Muscle of back (tissue), 11 donors: ENCODE data around the gene BABAM2. TPM values are rescaled to one million over a fixed set of nuclear protein-coding genes. Genes with fewer than 3 reads are reported as not detected.
"Not testable (repeated sequence)": the region's sequence is repeated elsewhere in the genome, so short reads cannot be mapped to it uniquely, and the experiment has no call there.

Experiments
- DNase-seq, 3 donors: peaks; one replicate each; pipeline versions ENCODE4 v3.0.0 to v3.0.0-alpha.2; 2013
- polyA plus RNA-seq, 10 donors: library from polyadenylated mRNA; unstranded; fragments of 120-200 nt; gene quantifications; one replicate each; pipeline ENCODE4 v1.2.1, GENCODE V29; 2013; ENCODE audit not compliant: insufficient read length in 10 of 10

Gene BABAM2
- polyA plus RNA-seq, 10 donors: 19.7 to 26.0 (median 23.7) TPM

DNA sequence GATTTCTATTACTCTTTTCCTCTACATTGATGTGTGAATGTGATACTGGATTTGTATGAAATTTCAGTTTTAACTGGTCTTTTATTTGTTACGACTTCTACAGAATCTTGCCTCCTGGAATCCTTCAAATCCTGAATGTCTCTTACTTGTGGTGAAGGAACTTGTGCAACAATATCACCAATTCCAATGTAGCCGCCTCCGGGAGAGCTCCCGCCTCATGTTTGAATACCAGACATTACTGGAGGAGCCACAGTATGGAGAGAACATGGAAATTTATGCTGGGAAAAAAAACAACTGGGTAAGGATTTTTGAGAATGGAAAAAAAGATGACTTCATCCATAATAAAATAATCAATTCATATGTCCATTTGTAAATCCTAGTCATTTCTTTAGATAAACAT lies 134.6 kb downstream of the BABAM2 start:
- DNase-seq: no peak

- DNase-seq: not testable (repeated sequence)
Measured at GRCh38 chr2:28026230-28026629, 135.7 kb downstream of the BABAM2 start.

DNA sequence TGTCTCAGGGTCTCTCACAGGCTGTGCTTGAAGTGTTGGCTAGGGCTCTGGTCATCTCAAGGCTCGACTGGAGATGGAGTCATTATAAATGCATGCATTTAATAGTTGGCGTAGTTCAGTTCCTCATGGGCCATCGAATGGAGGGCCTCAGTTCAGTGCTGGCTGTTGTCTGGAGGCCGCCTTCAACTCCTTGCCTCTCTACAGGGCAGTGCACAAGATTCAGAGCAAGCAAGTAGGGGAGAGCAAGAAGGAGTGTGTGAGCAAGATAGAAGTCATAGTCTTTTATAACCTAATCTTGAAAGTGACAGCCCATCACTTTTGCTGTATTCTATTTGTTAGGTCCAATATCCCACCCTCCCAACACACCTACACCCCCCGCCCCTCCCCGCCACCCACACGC lies 137.5 kb downstream of the BABAM2 start:
- no peak for DNase-seq

DNA sequence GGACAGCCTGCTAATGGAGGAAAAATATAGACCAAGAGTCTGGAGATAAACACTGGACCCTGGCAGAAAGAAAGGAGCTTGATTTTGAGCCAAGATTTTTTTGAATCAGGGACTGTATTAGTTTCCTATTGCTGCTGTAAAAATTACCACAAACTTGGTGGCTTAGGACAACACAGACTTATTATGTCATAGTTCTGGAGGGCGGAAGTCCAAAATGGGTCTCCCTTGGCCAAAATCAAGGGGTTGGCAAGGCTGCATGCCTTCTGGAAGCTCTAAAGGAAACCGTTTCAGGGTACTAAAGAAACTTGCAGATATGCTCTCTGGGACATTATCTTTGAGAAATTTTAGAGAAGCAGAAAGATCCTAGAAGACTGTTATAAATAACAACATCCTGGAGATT lies 140.1 kb downstream of the BABAM2 start:
- peak in 2 of 3 donors; percentile 12 to 27 for DNase-seq

- DNase-seq: no peak
Measured at GRCh38 chr2:28032816-28033215, 142.3 kb downstream of the BABAM2 start.

DNA sequence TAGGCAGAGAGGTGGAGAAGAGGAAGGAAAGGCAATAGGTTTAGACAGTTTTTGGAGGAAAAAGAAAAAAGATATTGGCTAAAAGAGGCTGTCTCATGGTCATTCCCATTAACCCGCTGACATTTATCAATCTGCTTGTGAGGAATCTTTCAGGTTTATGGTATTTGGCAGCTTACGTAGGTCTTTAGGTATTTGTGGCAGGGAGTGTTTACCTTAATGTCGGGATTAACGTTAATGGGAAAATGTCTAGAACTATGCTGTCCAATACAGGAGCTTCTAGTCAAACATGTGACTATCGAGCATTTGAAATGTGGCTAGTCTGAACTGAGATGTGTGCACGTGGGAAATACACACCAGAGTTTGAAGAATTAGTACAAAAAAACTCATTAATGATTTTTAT lies 144.2 kb downstream of the BABAM2 start:
- no peak for DNase-seq

DNA sequence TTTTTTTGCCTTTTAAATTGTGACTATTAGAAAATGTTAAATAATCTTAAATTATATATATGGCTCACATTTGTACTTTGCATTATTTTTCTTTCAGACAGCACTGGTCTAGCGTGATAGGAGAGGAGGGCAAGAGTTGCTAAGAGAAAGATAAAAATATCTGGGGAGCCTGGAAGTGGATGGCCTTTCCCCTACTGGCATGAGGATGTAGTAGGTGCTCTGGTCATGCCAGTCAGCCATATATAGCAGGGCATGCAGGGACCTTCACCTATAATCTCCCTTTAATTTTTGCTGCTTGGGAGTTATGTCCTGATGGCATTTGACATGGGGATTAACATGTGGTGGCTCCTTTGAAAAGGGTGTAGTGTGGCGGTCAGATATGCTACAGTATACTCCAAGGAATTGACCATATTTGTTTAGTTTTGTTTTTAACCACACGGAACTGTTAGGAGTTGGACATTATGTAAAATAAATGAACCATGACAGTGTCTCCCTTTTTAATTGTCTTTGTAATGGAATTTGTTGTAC lies 144.7 kb downstream of the BABAM2 start:
- no peak for DNase-seq

DNA sequence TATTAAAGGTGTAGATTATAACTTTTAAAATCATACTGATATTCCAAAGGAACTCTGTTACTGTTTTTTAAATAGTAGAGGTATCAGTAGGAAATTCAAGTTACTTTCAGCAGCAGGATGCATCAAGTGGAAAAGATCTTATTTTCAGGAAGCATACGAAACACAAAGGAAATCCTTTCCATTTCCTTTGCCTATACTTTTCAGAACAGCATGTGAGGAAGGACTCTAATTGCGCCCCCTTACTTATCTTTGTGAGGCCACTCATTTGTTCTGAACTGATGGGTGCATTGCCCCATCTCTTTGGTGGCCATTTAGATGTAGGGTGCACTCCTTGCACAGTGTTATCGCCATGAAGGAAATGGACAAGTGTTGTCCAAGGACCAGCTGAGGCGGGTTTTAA lies 145.3 kb downstream of the BABAM2 start:
- no peak for DNase-seq

GRCh38 chr2:28036307-28036706 lies 145.8 kb downstream of the BABAM2 start:
- DNase-seq: no peak

DNA sequence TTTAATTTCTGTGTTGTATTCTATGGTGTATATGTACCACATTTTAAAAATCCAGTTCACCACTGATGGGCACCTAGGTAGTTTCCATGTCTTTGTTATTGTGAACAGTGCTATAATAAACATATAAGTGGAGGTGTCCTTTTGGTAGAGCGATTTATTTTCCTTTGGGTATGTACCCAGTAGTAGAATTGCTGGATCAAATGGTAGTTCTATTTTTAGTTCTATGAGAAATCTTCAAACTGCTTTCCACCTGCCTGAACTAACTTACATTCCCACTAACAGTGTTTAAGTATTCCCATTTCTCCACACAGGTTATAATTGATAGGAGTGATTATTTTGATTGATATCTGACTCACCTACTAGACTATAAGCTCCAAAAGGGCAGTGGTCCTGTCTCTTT lies 148.2 kb downstream of the BABAM2 start:
- DNase-seq: no peak

DNA sequence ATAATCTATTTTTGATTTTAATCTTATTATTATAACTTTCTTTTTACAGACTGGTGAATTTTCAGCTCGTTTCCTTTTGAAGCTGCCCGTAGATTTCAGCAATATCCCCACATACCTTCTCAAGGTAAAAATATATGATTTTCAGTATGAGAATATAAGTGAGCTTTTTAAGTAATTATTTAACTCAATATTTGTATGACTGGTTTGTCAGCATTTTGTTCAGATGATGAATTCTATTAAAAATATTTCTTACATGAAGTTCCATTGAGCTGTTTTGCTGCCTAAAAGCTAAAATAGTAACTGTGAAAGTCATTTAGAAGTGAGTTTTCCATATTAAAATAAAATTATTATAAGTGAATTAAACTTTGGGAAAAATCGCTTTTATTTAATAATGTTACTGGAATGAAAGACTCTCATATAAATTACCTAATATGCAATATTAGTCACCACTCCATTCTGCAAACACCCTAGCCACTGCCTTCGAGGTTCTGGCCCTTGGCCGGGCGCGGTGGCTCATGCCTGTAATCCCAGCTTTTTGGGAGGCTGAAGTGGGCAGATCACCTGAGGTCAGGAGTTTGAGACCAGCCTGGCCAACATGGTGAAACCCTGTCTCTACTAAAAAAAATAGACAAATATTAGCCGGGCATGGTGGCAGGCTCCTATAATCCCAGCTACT lies 155.3 kb downstream of the BABAM2 start:
- no peak for DNase-seq

DNA sequence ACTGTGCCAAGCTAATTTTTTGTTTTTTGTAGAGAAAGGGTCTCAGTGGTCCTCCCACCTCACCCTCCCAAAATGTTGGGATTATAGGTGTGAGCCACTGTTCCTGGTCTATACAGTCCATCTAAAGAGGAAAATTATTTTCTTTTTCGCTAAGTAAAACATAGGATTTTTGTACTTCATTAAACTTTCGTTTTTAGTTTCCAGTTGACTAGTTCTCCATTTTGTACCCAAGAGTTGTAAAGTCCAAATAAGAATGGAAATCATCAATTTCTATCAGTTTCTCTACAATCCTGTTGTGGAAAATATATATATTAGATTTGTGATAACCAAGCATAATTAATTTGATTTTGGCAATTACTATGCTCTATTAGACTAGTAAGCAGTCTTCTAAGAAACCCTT lies 156.4 kb downstream of the BABAM2 start:
- DNase-seq: no peak

DNA sequence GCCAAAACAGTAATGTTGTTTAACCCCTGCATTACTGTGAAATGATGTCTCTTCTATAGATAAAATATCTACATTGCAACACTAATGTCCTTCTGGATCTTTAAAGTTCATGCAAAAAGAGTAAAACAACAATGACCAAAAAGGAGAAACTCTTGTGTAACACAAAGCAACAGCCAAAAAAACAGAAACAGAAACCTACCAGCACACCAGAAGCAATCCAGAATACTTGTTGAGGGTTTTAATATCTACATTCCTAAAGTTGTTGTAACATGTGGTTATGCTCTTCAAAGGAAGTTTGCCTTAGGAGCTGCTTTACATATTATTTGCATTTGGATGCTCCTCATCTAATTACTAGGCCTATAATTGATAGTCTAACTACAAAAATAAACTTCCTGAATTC lies 157.2 kb downstream of the BABAM2 start:
- peak in 1 of 3 donors; percentile 38 for DNase-seq

DNA sequence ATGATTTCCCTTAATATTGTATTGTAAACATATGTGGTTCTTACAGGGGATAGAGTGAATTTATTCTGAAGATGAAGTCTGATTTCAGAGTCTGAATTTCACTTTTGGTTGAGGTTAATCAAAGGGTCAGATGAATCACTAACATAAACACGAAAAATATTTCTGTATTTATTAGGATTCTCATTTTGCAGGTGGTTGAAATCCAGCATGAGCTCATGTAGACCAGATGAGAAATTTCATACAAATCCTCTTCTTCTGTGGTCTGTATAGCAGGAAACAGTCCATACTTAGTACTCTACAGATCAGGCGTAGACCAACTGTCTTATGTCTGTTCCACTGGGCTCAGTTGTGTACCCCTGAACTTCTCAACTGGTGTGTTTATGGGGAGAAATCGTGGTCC lies 157.8 kb downstream of the BABAM2 start:
- no peak for DNase-seq

DNA sequence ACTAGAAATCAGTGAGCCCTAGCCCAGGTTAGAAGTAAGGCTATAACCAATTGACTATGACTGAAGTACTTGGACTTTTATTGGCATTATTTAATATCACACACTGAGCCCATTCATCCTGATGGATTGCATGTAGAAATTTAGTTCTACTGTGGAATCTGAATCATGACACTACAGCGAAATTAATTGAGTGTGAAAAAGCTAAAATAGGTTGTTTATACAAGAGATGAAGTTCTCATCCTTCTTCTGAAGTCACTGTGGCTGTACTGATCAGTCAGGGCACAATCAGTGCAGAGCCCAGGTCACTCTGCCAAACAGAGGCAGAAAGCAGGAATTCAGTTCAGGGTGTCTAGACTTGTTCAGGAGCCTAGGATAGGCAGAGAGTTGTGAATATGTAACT lies 158.9 kb downstream of the BABAM2 start:
- no peak for DNase-seq

GRCh38 chr2:28049899-28050298 lies 159.4 kb downstream of the BABAM2 start:
- DNase-seq: peak in 1 of 3 donors; percentile 44

GRCh38 chr2:28052691-28053090 lies 162.2 kb downstream of the BABAM2 start:
- no peak for DNase-seq

- no peak for DNase-seq
Measured at GRCh38 chr2:28053597-28053996, 163.1 kb downstream of the BABAM2 start.

- DNase-seq: no peak
Measured at GRCh38 chr2:28054916-28055315, 164.4 kb downstream of the BABAM2 start.

DNA sequence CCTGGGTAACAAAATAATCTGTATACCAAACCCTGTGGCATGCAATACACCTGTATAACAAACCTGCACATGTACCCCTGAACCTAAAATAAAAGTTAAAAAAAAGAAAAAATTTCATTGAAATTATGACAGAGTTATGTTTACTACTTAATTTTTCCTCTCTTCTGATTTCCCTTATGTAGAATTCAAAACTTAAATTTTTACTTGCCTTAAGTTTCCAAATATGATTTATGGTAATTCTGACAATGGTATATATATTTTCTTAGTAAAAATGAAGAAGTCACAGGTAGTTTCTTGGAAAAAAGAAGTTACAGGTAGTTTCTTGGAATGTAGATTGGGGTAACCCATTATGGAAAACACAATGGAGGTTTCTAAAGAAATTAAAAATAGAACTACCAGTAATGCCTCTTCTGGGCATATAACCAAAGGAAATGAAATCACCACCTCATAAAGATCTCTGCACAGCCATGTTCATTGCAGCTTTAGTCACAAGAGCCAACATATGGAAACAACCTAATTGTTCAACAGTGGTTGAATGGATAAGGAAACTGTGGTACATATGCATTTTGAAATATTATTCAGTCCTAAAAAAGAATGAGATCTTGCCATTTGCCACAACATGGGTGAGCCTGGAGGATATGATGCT lies 164.9 kb downstream of the BABAM2 start:
- DNase-seq: no peak

DNA sequence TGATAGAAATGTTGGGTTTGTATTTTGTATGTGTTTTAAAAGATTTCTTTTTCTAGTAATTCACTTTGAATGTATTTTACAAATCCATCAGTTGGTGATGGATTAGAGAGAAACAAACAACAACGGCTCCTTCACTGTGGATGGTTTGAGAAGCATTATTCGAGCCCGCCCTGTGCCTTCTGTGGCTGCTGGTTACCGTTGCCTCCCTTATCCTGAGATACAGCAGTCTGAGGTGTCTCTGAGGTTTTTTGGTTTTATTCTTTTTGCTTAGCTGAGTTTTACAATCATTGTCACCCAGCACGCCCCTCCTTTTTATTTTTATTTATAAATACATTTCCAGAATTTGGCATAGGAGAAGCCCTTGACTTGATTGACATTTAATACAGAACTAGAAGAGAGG lies 168.3 kb downstream of the BABAM2 start:
- no peak for DNase-seq

- no peak for DNase-seq
Measured at GRCh38 chr2:28062867-28063266, 172.3 kb downstream of the BABAM2 start.

- DNase-seq: peak in 1 of 3 donors; percentile 66
Measured at GRCh38 chr2:28063492-28063962, 173.0 kb downstream of the BABAM2 start.
